IMR-90 (cell line): ENCODE measurements around the gene RAB30. TPM values are rescaled to one million over a fixed set of nuclear protein-coding genes. Genes with fewer than 3 reads are reported as not detected.
"Not testable (repeated sequence)": the region's sequence is repeated elsewhere in the genome, so short reads cannot be mapped to it uniquely, and the experiment has no call there.

Experiments
- ATAC-seq: fragments of 200-7000 bp; cut with Tn5 transposase; 2 replicates; pipeline ENCODE4 v1.9.1; 2020; ENCODE audit warnings: low read depth, mild to moderate bottlenecking, moderate library complexity
- BruUV-seq: library from RNA; stranded (reverse); fragments of 400-500 nt; replicated peaks from 2 replicates; lab custom pipeline; 2021; lab: Mats Ljungman, UMichigan
- CTCF ChIA-PET: fragments of 300-600 bp; formaldehyde crosslinking; extraction: SDS; loops from one replicate; lab custom pipeline; 2021; ENCODE audit warnings: antibody characterized with exemption; lab: Yijun Ruan, JAX
- POLR2A ChIA-PET: fragments of 300-600 bp; sonication (Branson Sonifier 250); formaldehyde crosslinking; loops from one replicate; lab custom pipeline; 2022; ENCODE audit warnings: antibody characterized with exemption; ENCODE audit not compliant: unreplicated experiment; lab: Charles Lee
- DNase-seq: peaks from one replicate; pipeline ENCODE4 v3.0.0; 2013
- H2AFZ ChIP-seq: replicated peaks from 2 replicates; pipeline ENCODE3; 2013; ENCODE audit warnings: low read length, mild to moderate bottlenecking; ENCODE audit not compliant: poor library complexity
- H2AK5ac ChIP-seq: 2 replicates; pipeline ENCODE4 v1.6.1; 2013; ENCODE audit warnings: low read depth, low read length, inconsistent platforms
- H2AK9ac ChIP-seq: replicated peaks from 2 replicates; pipeline ENCODE3; 2013; ENCODE audit warnings: mild to moderate bottlenecking, low read depth, low read length, moderate library complexity; ENCODE audit not compliant: poor library complexity
- H2BK120ac ChIP-seq: 2 replicates; pipeline ENCODE4 v1.6.1; 2013; ENCODE audit warnings: low read depth, low read length, inconsistent platforms
- H2BK15ac ChIP-seq: 3 replicates; pipeline ENCODE4 v1.6.1; 2013; ENCODE audit warnings: low read depth, low read length, inconsistent platforms
- H2BK20ac ChIP-seq: 2 replicates; pipeline ENCODE4 v1.6.1; 2013; ENCODE audit warnings: low read depth, mild to moderate bottlenecking, inconsistent platforms, low read length, moderate library complexity
- H2BK5ac ChIP-seq: 2 replicates; pipeline ENCODE4 v1.6.1; 2013; ENCODE audit warnings: mild to moderate bottlenecking, low read depth, low read length, inconsistent platforms; ENCODE audit not compliant: poor library complexity, severe bottlenecking
- H3K14ac ChIP-seq: replicated peaks from 2 replicates; pipeline ENCODE4 v1.6.1; 2013; ENCODE audit warnings: low read depth, low read length, inconsistent platforms
- H3K18ac ChIP-seq: 2 replicates; pipeline ENCODE4 v1.6.1; 2013; ENCODE audit warnings: low read depth, low read length, control low read depth
- H3K23ac ChIP-seq: 2 replicates; pipeline ENCODE4 v1.6.1; 2013; ENCODE audit warnings: low read depth, low read length, inconsistent platforms
- H3K27ac ChIP-seq: 2 replicates; pipeline ENCODE4 v1.5.1; 2013; ENCODE audit warnings: mild to moderate bottlenecking, control low read depth, low read length; ENCODE audit not compliant: insufficient read depth
- H3K27me3 ChIP-seq: 2 replicates; pipeline ENCODE4 v1.6.1; 2013; ENCODE audit warnings: low read length; ENCODE audit not compliant: control insufficient read depth, insufficient read depth
- H3K36me3 ChIP-seq: 2 replicates; pipeline ENCODE4 v1.6.1; 2013; ENCODE audit warnings: low read length, mixed read lengths; ENCODE audit not compliant: control insufficient read depth, insufficient read depth
- H3K4ac ChIP-seq: 2 replicates; pipeline ENCODE4 v1.6.1; 2013; ENCODE audit warnings: low read depth, low read length, inconsistent platforms
- H3K4me1 ChIP-seq: 2 replicates; pipeline ENCODE4 v1.6.1; 2013; ENCODE audit warnings: low read length, mixed read lengths; ENCODE audit not compliant: control insufficient read depth, insufficient read depth
- H3K4me2 ChIP-seq: 2 replicates; pipeline ENCODE4 v1.6.1; 2013; ENCODE audit warnings: low read depth, mild to moderate bottlenecking, control low read depth, low read length, moderate library complexity
- H3K4me3 ChIP-seq: 2 replicates; pipeline ENCODE4 v1.5.1; 2013; ENCODE audit warnings: low read depth, mild to moderate bottlenecking, control low read depth, low read length, moderate library complexity; ENCODE audit not compliant: insufficient read depth
- H3K56ac ChIP-seq: 2 replicates; pipeline ENCODE4 v1.6.1; 2013; ENCODE audit warnings: low read length, inconsistent platforms; ENCODE audit not compliant: insufficient read depth; ENCODE audit errors: extremely low read depth
- H3K79me1 ChIP-seq, 2 experiments: 2 replicates each; pipeline ENCODE4 v1.6.1; 2013; ENCODE audit warnings: low read length in 2 of 2, inconsistent platforms in 1 of 2, low read depth in 1 of 2
- H3K9ac ChIP-seq: 2 replicates; pipeline ENCODE4 v1.6.1; 2013; ENCODE audit warnings: low read depth, low read length, control low read depth
- H3K9me1 ChIP-seq: 2 replicates; pipeline ENCODE4 v1.6.1; 2013; ENCODE audit warnings: low read length, inconsistent platforms; ENCODE audit not compliant: insufficient read depth
- H3K9me3 ChIP-seq: 2 replicates; pipeline ENCODE4 v1.6.1; 2013; ENCODE audit warnings: low read length; ENCODE audit not compliant: control insufficient read depth, insufficient read depth
- H4K20me1 ChIP-seq: 2 replicates; pipeline ENCODE4 v1.6.1; 2013; ENCODE audit warnings: low read length, inconsistent platforms; ENCODE audit not compliant: insufficient read depth
- H4K5ac ChIP-seq: 2 replicates; pipeline ENCODE4 v1.6.1; 2013; ENCODE audit warnings: mild to moderate bottlenecking, low read depth, low read length, control low read depth
- H4K8ac ChIP-seq, 2 experiments: 2 replicates each; pipeline ENCODE4 v1.6.1; 2013; ENCODE audit warnings: low read depth in 2 of 2, low read length in 2 of 2, control low read depth in 1 of 2, inconsistent platforms in 1 of 2
- H4K91ac ChIP-seq: 2 replicates; pipeline ENCODE4 v1.6.1; 2013; ENCODE audit warnings: low read depth, low read length, inconsistent platforms; ENCODE audit not compliant: insufficient read depth
- WGBS, 2 experiments: methylation state at CpG; one replicate each; pipeline versions ENCODE4 v1.1.5 to v1.1.7; 2013; ENCODE audit warnings: missing lambda C conversion rate in 2 of 2; ENCODE audit not compliant: insufficient read length in 1 of 2; ENCODE audit errors: extremely low coverage in 2 of 2; 5-methylcytosine and 5-hydroxymethylcytosine counted together
- dilution Hi-C: fragments of 300-500 bp; cut with HindIII; formaldehyde crosslinking; loops from one replicate; pipeline ENCODE4 v1.14.3; 2018; ENCODE audit warnings: low sequenced_read_pairs; ENCODE audit not compliant: unreplicated experiment
- in situ Hi-C: fragments of 300-500 bp; cut with MboI; formaldehyde crosslinking; loops from 3 replicates; pipeline ENCODE4 v1.14.3; 2019; ENCODE audit warnings: low sequenced_read_pairs, inconsistent platforms, mixed read lengths
- intact Hi-C: fragments of 100-400 bp; cut with micrococcal nuclease; formaldehyde crosslinking; loops from 2 replicates; pipeline ENCODE4 v1.10.0; 2022
- polyA plus RNA-seq, 3 experiments: library from polyadenylated mRNA; depleted of rRNA; stranded (reverse); fragments of >200 nt; gene quantifications; 2 replicates each; pipeline ENCODE4 v1.2.3, GENCODE V29; 2012; ENCODE audit warnings: low replicate concordance in 1 of 3
- total RNA-seq: library from RNA; depleted of rRNA; stranded (reverse); fragments of >200 nt; gene quantifications from 2 replicates; pipeline ENCODE4 v1.2.3, GENCODE V29; 2012

Gene RAB30
- total and polyA plus RNA-seq, 2 of the 4 experiments (the other 2 are of a cell fraction), result 7.2 to 25.6 TPM

DNA sequence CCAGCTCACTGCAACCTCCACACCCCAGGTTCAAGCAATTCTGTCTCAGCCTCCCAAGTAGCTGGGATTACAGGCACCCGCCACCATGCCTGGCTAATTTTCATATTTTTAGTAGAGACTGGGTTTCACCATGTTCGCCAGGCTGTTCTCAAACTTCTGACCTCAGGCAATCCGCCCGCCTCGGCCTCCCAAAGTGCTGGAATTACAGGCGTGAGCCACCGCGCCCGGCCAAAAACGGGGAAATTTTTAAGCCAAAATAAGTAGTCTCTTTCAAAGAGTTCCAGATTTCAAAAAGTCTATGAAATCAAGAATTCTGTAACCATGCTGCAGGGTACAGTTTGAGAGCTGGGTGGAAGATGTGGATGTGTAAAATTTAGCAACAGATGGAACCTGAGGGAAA, 62.6 kb downstream of the RAB30 start:
- H3K14ac ChIP-seq, H3K27me3 ChIP-seq, H2BK5ac ChIP-seq, DNase-seq, H4K91ac ChIP-seq, H3K4me2 ChIP-seq, H2BK120ac ChIP-seq, H3K23ac ChIP-seq, H3K27ac ChIP-seq, ATAC-seq, H3K4ac ChIP-seq, H3K9me3 ChIP-seq, intact Hi-C loops, H3K18ac ChIP-seq, H4K8ac ChIP-seq, H2BK15ac ChIP-seq, H2AK9ac ChIP-seq, H2AK5ac ChIP-seq, in situ Hi-C loops, H2AFZ ChIP-seq, POLR2A ChIA-PET, dilution Hi-C loops, H3K9ac ChIP-seq, H3K36me3 ChIP-seq, H4K20me1 ChIP-seq, BruUV-seq, H3K56ac ChIP-seq, H2BK20ac ChIP-seq, H3K4me3 ChIP-seq, H4K5ac ChIP-seq: not testable (repeated sequence)
- peaks cover 28 to 44% of the 10 kb centered on the region in 2 experiments for H3K79me1 ChIP-seq
- CTCF ChIA-PET, result interaction anchor here (0.6 kb wide), 1 partner anchor 48 kb away, joined by 7 read pairs; no protein-coding TSS in a partner anchor
- peaks cover 20% of the 10 kb centered on the region for H3K4me1 ChIP-seq
- WGBS, 2 experiments, result 98% methylated on average over 8 of the region's 10 CpGs; no CpG with 5 or more reads in 1 of the 2 experiments
- peaks cover 22% of the 10 kb centered on the region for H3K9me1 ChIP-seq
